ENCODE data around the gene RNF112.
"Not testable (repeated sequence)": the region's sequence is repeated elsewhere in the genome, so short reads cannot be mapped to it uniquely, and the experiment has no call there.

RNF112 gene

DNA sequence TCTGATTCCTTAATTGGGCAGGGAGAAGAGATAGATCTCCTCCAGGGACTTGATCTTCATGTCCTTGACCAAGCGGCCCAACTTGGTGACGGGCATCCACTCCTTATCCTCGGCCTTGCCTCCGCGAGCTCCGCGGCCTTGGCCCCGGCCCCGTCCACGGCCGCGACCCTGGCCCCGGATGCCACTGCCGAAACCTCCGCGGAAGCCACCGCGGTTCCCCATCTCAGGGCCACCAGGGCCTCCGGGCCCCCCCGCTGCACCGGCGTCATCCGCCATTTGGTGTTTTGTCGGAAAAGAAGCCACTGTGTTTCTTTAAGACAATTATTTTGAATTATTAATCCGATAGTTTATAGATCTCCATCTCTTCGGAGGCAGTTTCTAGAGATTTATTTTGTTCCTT, 35.5 kb downstream of the RNF112 start:
- H4K91ac ChIP-seq (ENCODE audit: low read depth, low read length); H3K27me3 ChIP-seq (ENCODE audit: insufficient read depth, low read length); H3K9ac ChIP-seq (ENCODE audit: low read length); H3K18ac ChIP-seq (ENCODE audit: low read length); H3K36me3 ChIP-seq (ENCODE audit: control insufficient read depth in 1 of 2, insufficient read depth in 2 of 2, low read length in 2 of 2); H3K79me2 ChIP-seq (ENCODE audit: control insufficient read depth, insufficient read depth, low read length, poor library complexity); H2BK120ac ChIP-seq (ENCODE audit: insufficient read depth, low read length, poor library complexity); H3K14ac ChIP-seq (ENCODE audit: low read length); H4K12ac ChIP-seq (ENCODE audit: low read depth, low read length); H3K4me2 ChIP-seq (ENCODE audit: low read length); H3K9me3 ChIP-seq (ENCODE audit: insufficient read depth, low read depth, low read length); DNase-seq; H3K4me1 ChIP-seq (ENCODE audit: control insufficient read depth in 1 of 2, insufficient read depth in 2 of 2, low read length in 2 of 2); H3K79me1 ChIP-seq (ENCODE audit: low read length); H4K8ac ChIP-seq (ENCODE audit: low read depth, low read length); H2BK5ac ChIP-seq (ENCODE audit: low read depth, low read length, poor library complexity); H2AFZ ChIP-seq (ENCODE audit: insufficient read depth, low read length, poor library complexity); H3K4ac ChIP-seq (ENCODE audit: low read depth, low read length); H3K27ac ChIP-seq (ENCODE audit: low read depth, low read length); H3K23ac ChIP-seq (ENCODE audit: low read length); H2BK12ac ChIP-seq (ENCODE audit: low read length); H3K4me3 ChIP-seq (ENCODE audit: low read depth, low read length): not testable (repeated sequence)
- H2AK5ac ChIP-seq (ENCODE audit: low read length) = peak overlapping the region; percentile 51
- no CpG with 5 or more reads among the region's 26 CpGs for WGBS (ENCODE audit: extremely low coverage, insufficient coverage, insufficient read length)

DNA sequence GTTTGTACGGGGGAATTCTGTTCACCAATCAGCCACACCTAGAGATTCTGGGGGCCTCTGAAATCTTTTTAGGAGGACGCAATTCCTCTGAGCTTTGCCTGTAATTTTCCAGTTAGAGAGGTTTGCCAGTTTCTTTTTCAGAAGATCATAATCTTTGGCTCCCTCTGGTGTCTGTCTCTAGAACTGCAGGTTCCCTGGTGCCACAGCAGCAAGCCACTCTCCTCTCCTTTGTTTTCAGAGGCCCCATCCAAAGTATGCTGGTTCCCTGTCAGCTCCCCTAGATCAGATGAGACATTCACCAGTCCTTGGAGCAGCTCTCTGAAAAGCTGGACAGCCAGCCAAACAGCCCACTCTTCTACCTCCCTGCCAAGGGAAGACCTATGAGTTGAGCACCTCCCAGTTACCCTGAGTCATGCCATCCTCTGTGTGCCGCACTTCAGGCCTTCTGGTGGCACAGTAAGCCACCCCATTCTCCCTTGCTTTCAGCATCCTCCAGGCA, 36.1 kb downstream of the RNF112 start:
- Histone ChIP-seq H2BK12ac (ENCODE audit: low read length) (peak overlapping the region; percentile 93), H3K79me1 (ENCODE audit: low read length) (peaks cover 2% of the 10 kb centered on the region), H3K4me3 (ENCODE audit: low read depth, low read length) (no peak overlapping the region), H3K4ac (ENCODE audit: low read depth, low read length) (no peak overlapping the region), H3K9ac (ENCODE audit: low read length) (no peak overlapping the region), H3K4me2 (ENCODE audit: low read length) (no peak overlapping the region), H3K79me2 (ENCODE audit: control insufficient read depth, insufficient read depth, low read length, poor library complexity) (no peaks in the 10 kb centered on the region), H3K18ac (ENCODE audit: low read length) (no peak overlapping the region), H3K14ac (ENCODE audit: low read length) (peak overlapping the region; percentile 59), H2BK5ac (ENCODE audit: low read depth, low read length, poor library complexity) (no peak overlapping the region), H4K12ac (ENCODE audit: low read depth, low read length) (peak overlapping the region; percentile 47), H3K27me3 (ENCODE audit: insufficient read depth, low read length) (no peaks in the 10 kb centered on the region), H2AFZ (ENCODE audit: insufficient read depth, low read length, poor library complexity) (peak overlapping the region; percentile 17), H3K36me3 (ENCODE audit: control insufficient read depth in 1 of 2, insufficient read depth in 2 of 2, low read length in 2 of 2) (no peaks in the 10 kb centered on the region), H3K9me3 (ENCODE audit: insufficient read depth, low read depth, low read length) (peaks cover 11% of the 10 kb centered on the region), H2BK120ac (ENCODE audit: insufficient read depth, low read length, poor library complexity) (peak overlapping the region; percentile 72), H4K8ac (ENCODE audit: low read depth, low read length) (peak overlapping the region; percentile 50), H3K23ac (ENCODE audit: low read length) (no peak overlapping the region), H2AK5ac (ENCODE audit: low read length) (peak overlapping the region; percentile 87), H3K4me1 (ENCODE audit: control insufficient read depth in 1 of 2, insufficient read depth in 2 of 2, low read length in 2 of 2) (no peaks in the 10 kb centered on the region), H4K91ac (ENCODE audit: low read depth, low read length) (peak overlapping the region; percentile 68), H3K27ac (ENCODE audit: low read depth, low read length) (no peak overlapping the region)
- peak; percentile 61 to 92 for DNase-seq
- WGBS (ENCODE audit: extremely low coverage, insufficient coverage, insufficient read length) = no CpG with 5 or more reads among the region's 3 CpGs

DNA sequence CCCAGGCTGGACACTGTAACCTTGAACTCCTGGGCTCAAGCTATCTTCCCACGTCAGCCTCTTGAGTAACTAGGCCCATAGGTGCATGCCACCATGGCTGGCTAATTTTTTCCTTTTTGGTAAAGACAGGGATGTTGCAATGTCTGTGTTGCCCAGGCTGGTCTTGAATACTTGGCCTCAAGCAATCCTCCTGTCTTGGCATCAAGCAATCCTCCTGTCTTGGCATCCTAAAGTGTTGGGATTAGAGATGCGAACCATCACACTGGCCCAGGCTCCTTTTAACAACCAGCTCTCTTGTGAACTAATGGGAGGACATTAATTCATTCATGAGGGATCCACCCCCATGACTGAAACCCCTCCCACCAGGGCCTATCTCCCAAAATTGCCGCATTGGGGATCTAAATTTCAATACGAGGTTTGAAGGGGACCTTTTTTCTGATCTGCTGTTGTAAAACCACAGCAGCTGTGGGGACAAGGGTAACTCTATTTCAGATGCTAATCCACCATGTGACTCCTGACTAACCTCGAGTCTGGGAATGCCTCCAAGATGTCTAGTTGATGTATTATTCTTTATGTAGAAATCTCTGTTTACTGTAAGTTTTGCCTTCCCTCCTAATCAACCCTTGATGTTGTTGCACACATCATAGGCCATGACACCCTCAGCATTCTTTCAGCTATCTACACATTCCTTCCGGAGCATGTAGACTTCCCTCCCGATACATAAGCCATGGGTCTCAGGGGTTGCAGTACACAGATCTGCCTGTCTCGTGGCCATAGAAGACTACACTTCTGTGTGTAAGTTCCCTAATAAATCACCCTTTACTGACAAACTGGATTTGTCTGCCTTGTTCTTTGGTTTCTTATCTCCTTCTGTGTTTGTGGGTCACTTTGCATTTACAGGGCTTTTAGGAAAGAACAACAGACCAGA, 37.6 kb downstream of the RNF112 start:
- Histone ChIP-seq H3K79me2 (ENCODE audit: control insufficient read depth, insufficient read depth, low read length, poor library complexity) (no peaks in the 10 kb centered on the region), H3K18ac (ENCODE audit: low read length) (no peak overlapping the region), H3K14ac (ENCODE audit: low read length) (no peak overlapping the region), H2BK12ac (ENCODE audit: low read length) (no peak overlapping the region), H3K27ac (ENCODE audit: low read depth, low read length) (no peak overlapping the region), H2AK5ac (ENCODE audit: low read length) (no peak overlapping the region), H2AFZ (ENCODE audit: insufficient read depth, low read length, poor library complexity) (no peak overlapping the region), H3K36me3 (ENCODE audit: control insufficient read depth in 1 of 2, insufficient read depth in 2 of 2, low read length in 2 of 2) (no peaks in the 10 kb centered on the region), H4K12ac (ENCODE audit: low read depth, low read length) (no peak overlapping the region), H4K91ac (ENCODE audit: low read depth, low read length) (no peak overlapping the region), H3K79me1 (ENCODE audit: low read length) (peaks cover 2% of the 10 kb centered on the region), H2BK5ac (ENCODE audit: low read depth, low read length, poor library complexity) (no peak overlapping the region), H3K23ac (ENCODE audit: low read length) (no peak overlapping the region), H2BK120ac (ENCODE audit: insufficient read depth, low read length, poor library complexity) (no peak overlapping the region), H4K8ac (ENCODE audit: low read depth, low read length) (no peak overlapping the region), H3K4me1 (ENCODE audit: control insufficient read depth in 1 of 2, insufficient read depth in 2 of 2, low read length in 2 of 2) (no peaks in the 10 kb centered on the region), H3K9ac (ENCODE audit: low read length) (no peak overlapping the region), H3K4me2 (ENCODE audit: low read length) (no peak overlapping the region), H3K9me3 (ENCODE audit: insufficient read depth, low read depth, low read length) (peaks cover 4% of the 10 kb centered on the region), H3K4ac (ENCODE audit: low read depth, low read length) (no peak overlapping the region), H3K27me3 (ENCODE audit: insufficient read depth, low read length) (no peaks in the 10 kb centered on the region), H3K4me3 (ENCODE audit: low read depth, low read length) (no peak overlapping the region)
- peak; percentile 81 to 92 for DNase-seq
- WGBS (ENCODE audit: extremely low coverage, insufficient coverage, insufficient read length) = no CpG with 5 or more reads among the region's 8 CpGs

DNA sequence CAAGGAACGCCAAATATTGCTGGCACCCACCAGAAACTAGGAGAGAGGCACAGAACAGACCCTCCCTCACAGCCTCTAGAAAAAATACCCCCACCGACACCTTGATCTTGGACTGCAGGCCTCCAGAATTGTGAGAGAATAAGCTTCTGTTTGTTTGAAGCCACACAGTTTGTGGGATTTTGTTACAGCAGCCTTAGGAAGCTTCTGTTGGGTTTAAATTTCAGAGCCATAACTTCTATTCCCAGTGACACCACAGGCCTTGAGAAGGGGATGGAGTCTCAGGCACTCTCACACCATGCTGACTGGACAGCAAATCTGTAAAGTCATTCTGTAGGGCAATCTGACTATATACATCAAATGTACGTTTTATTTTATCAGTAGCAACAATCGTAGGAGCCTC, 38.6 kb downstream of the RNF112 start:
- H2BK5ac ChIP-seq (ENCODE audit: low read depth, low read length, poor library complexity) = no peak overlapping the region
- DNase-seq = no peak
- no peaks in the 10 kb centered on the region for H3K36me3 ChIP-seq (ENCODE audit: control insufficient read depth in 1 of 2, insufficient read depth in 2 of 2, low read length in 2 of 2)
- H4K91ac ChIP-seq (ENCODE audit: low read depth, low read length) = no peak overlapping the region
- peaks cover 2% of the 10 kb centered on the region for H3K79me1 ChIP-seq (ENCODE audit: low read length)
- no peak overlapping the region for H3K27ac ChIP-seq (ENCODE audit: low read depth, low read length)
- H4K8ac ChIP-seq (ENCODE audit: low read depth, low read length) = no peak overlapping the region
- H3K4ac ChIP-seq (ENCODE audit: low read depth, low read length) = no peak overlapping the region
- H4K12ac ChIP-seq (ENCODE audit: low read depth, low read length) = no peak overlapping the region
- no peak overlapping the region for H3K9ac ChIP-seq (ENCODE audit: low read length)
- WGBS (ENCODE audit: extremely low coverage, insufficient coverage, insufficient read length) = no CpG with 5 or more reads among the region's 4 CpGs
- no peak overlapping the region for H3K23ac ChIP-seq (ENCODE audit: low read length)
- H3K4me1 ChIP-seq (ENCODE audit: control insufficient read depth in 1 of 2, insufficient read depth in 2 of 2, low read length in 2 of 2) = no peaks in the 10 kb centered on the region
- H3K27me3 ChIP-seq (ENCODE audit: insufficient read depth, low read length) = no peaks in the 10 kb centered on the region
- no peak overlapping the region for H2AFZ ChIP-seq (ENCODE audit: insufficient read depth, low read length, poor library complexity)
- H2AK5ac ChIP-seq (ENCODE audit: low read length) = no peak overlapping the region
- H2BK12ac ChIP-seq (ENCODE audit: low read length) = no peak overlapping the region
- H3K4me3 ChIP-seq (ENCODE audit: low read depth, low read length) = no peak overlapping the region
- no peak overlapping the region for H3K14ac ChIP-seq (ENCODE audit: low read length)
- peaks cover 1% of the 10 kb centered on the region for H3K9me3 ChIP-seq (ENCODE audit: insufficient read depth, low read depth, low read length)
- H3K18ac ChIP-seq (ENCODE audit: low read length) = no peak overlapping the region
- no peak overlapping the region for H3K4me2 ChIP-seq (ENCODE audit: low read length)
- no peaks in the 10 kb centered on the region for H3K79me2 ChIP-seq (ENCODE audit: control insufficient read depth, insufficient read depth, low read length, poor library complexity)
- no peak overlapping the region for H2BK120ac ChIP-seq (ENCODE audit: insufficient read depth, low read length, poor library complexity)
